ENCODE results near the gene ATG13. TPM values are rescaled to one million over a fixed set of nuclear protein-coding genes. Genes with fewer than 3 reads are reported as not detected.

ATG13 gene
- polyA plus RNA-seq, 2 donors, result 20.0 to 26.5 TPM

DNA sequence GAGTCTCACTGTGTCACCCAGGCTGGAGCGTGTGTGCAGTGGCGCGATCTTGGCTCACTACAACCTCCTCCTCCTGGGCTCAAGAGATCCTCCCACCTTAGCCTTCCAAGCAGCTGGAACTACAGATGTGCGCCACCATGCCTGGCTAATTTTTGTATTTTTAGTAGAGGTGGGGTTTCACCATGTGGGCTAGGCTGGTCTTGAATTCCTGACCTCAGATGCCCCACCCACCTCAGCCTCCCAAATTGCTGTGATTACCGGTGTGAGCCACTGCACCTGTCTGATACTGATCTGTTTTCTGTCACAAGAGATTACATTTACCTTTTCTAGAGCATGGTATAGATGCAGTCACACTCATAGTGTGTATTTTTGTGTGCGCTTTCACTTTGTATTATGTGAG lies 11.6 kb downstream of the ATG13 start:
- 90 to 97% methylated on average over 6 of the region's 6 CpGs for WGBS, 2 donors
- Histone ChIP-seq H3K36me3 (ENCODE audit: control insufficient read depth in 2 of 2, insufficient read depth in 2 of 2, low read length in 1 of 2) (peaks cover 0 to 9% of the 10 kb centered on the region in 2 donors), H3K4me3 (ENCODE audit: low read depth in 1 of 2, low read length in 2 of 2) (no peak overlapping the region), H3K27ac (ENCODE audit: low read depth in 2 of 2, low read length in 1 of 2) (no peak overlapping the region), H3K27me3 (ENCODE audit: control insufficient read depth in 1 of 2, insufficient read depth in 2 of 2, low read length in 2 of 2) (no peaks in the 10 kb centered on the region), H3K4me1 (ENCODE audit: control insufficient read depth in 2 of 2, insufficient read depth in 2 of 2, low read length in 1 of 2) (no peaks in the 10 kb centered on the region), H3K9me3 (ENCODE audit: control insufficient read depth in 2 of 2, insufficient read depth in 1 of 2, low read depth in 1 of 2, low read length in 1 of 2) (no peaks in the 10 kb centered on the region)

DNA sequence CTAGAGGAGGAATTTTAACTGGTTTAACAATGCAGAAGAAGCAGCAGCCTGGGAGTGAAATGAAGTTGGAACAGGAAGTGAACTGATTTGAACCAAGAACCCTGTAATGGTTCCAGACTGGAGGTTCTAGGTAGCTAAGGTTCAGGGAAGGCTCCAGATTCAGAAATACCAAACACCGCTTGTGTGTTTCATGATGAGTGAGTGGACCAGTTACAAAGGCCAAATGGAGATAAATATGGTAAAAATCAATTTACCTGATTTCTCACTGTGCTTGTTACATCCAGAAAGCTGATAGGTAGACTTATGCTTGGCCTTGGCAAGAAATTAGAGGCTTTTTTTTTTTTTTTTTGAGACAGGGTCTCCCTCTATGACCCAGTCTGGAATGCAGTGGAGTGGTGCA lies 12.9 kb downstream of the ATG13 start:
- Histone ChIP-seq H3K27me3 (ENCODE audit: control insufficient read depth in 1 of 2, insufficient read depth in 2 of 2, low read length in 2 of 2) (no peaks in the 10 kb centered on the region), H3K36me3 (ENCODE audit: control insufficient read depth in 2 of 2, insufficient read depth in 2 of 2, low read length in 1 of 2) (peaks cover 0 to 5% of the 10 kb centered on the region in 2 donors)
- WGBS, 2 donors, result 99 to 100% methylated on average over 1 of the region's 1 CpG

DNA sequence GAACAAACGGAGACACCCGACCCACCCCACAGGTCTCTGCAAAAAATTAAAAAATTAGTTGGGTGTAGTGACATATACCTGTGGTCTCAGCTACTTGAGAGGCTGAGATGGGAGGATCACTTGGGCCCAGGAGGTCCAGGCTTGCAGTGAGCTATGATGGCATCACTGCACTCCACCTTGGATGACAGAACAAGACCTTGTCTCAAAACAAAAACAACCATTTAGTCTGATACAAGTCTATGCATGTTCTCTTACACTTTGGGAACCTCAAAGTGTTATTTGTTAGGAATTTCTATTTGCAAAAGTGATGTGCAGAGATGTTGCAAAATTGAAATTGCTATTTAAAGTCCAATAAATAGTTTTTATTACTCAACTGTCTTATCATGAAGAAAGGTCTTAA lies 14.3 kb downstream of the ATG13 start:
- no peaks in the 10 kb centered on the region for H3K9me3 ChIP-seq (ENCODE audit: control insufficient read depth in 2 of 2, insufficient read depth in 1 of 2, low read depth in 1 of 2, low read length in 1 of 2)
- no peak overlapping the region for H3K27ac ChIP-seq (ENCODE audit: low read depth in 2 of 2, low read length in 1 of 2)
- WGBS, 2 donors, result 86 to 95% methylated on average over 2 of the region's 2 CpGs
- H3K4me1 ChIP-seq (ENCODE audit: control insufficient read depth in 2 of 2, insufficient read depth in 2 of 2, low read length in 1 of 2), result no peaks in the 10 kb centered on the region
- H3K4me3 ChIP-seq (ENCODE audit: low read depth in 1 of 2, low read length in 2 of 2), result no peak overlapping the region
- H3K36me3 ChIP-seq (ENCODE audit: control insufficient read depth in 2 of 2, insufficient read depth in 2 of 2, low read length in 1 of 2), result peaks cover 0 to 5% of the 10 kb centered on the region in 2 donors
- H3K27me3 ChIP-seq (ENCODE audit: control insufficient read depth in 1 of 2, insufficient read depth in 2 of 2, low read length in 2 of 2), result no peaks in the 10 kb centered on the region

More for the DNA sequence above, 12.9 kb downstream of the ATG13 start:
- H3K9me3 ChIP-seq (ENCODE audit: control insufficient read depth in 2 of 2, insufficient read depth in 1 of 2, low read depth in 1 of 2, low read length in 1 of 2), result no peaks in the 10 kb centered on the region
- H3K4me1 ChIP-seq (ENCODE audit: control insufficient read depth in 2 of 2, insufficient read depth in 2 of 2, low read length in 1 of 2), result no peaks in the 10 kb centered on the region
- no peak overlapping the region for H3K4me3 ChIP-seq (ENCODE audit: low read depth in 1 of 2, low read length in 2 of 2)
- H3K27ac ChIP-seq (ENCODE audit: low read depth in 2 of 2, low read length in 1 of 2), result no peak overlapping the region

DNA sequence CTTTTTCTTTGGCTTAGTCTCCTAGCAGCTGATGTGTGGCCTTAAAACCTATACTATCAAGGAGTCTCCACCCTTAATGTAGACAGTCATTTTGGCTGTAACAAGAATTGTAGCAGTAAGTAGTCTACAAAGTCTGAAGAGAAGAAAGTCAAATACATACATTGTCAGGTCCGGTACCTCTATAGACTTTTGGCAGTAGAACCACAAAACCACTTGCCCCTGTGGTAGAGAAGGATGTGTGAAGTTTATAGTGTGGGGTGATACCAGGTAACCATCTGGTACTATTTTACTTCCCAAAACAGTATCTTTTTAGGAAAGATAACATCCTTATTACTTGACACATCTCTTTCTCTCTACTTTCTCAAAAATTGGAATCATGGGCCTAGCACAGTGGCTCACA lies 15.1 kb downstream of the ATG13 start:
- Histone ChIP-seq H3K27me3 (ENCODE audit: control insufficient read depth in 1 of 2, insufficient read depth in 2 of 2, low read length in 2 of 2) (no peaks in the 10 kb centered on the region), H3K9me3 (ENCODE audit: control insufficient read depth in 2 of 2, insufficient read depth in 1 of 2, low read depth in 1 of 2, low read length in 1 of 2) (no peaks in the 10 kb centered on the region), H3K4me3 (ENCODE audit: low read depth in 1 of 2, low read length in 2 of 2) (no peak overlapping the region), H3K4me1 (ENCODE audit: control insufficient read depth in 2 of 2, insufficient read depth in 2 of 2, low read length in 1 of 2) (no peaks in the 10 kb centered on the region), H3K36me3 (ENCODE audit: control insufficient read depth in 2 of 2, insufficient read depth in 2 of 2, low read length in 1 of 2) (peaks cover 0 to 5% of the 10 kb centered on the region in 2 donors), H3K27ac (ENCODE audit: low read depth in 2 of 2, low read length in 1 of 2) (no peak overlapping the region)
- 89 to 97% methylated on average over 1 of the region's 1 CpG for WGBS, 2 donors

DNA sequence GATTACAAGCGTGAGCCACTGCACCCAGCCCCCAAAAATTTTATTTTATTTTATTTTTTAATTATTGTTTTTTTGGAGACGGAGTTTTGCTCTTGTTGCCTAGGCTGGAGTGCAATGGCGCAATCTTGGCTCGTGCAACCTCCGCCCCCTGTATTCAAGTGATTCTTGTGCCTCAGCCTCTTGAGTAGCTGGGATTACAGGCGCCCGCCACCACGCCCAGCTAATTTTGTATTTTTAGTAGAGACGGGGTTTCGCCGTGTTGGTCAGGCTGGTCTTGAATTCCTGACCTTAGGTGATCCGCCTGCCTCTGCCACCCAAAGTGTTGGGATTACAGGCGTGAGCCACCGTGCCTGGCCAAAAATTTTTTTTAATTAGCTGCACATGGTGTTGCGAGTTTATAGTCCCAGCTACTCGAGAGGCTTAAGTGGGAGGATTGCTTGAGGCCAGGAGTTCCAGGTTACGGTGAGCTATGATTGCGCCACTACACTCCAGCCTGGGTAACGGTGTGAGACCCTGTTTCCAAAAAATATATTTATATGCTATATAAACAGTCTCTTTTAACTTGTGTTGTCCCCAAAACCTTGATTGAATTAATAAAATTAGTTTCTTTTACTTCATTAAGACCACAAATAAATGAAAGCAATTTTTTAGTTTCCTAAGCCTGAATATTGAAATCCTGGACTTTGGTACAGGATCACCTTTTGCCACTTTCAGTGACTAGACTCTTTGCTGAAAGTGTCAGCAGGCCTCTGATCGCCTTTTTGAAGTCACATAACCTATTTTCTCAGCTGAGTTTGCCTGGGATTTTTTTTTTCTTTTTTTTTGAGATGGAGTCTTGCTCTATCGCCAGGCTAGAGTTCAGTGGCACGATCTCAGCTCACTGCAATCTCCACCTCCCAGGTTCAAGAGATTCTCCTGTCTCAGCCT lies 16.2 kb downstream of the ATG13 start:
- WGBS, 2 donors, result 94 to 96% methylated on average over 22 of the region's 22 CpGs
- peaks cover 0 to 5% of the 10 kb centered on the region in 2 donors for H3K36me3 ChIP-seq (ENCODE audit: control insufficient read depth in 2 of 2, insufficient read depth in 2 of 2, low read length in 1 of 2)

DNA sequence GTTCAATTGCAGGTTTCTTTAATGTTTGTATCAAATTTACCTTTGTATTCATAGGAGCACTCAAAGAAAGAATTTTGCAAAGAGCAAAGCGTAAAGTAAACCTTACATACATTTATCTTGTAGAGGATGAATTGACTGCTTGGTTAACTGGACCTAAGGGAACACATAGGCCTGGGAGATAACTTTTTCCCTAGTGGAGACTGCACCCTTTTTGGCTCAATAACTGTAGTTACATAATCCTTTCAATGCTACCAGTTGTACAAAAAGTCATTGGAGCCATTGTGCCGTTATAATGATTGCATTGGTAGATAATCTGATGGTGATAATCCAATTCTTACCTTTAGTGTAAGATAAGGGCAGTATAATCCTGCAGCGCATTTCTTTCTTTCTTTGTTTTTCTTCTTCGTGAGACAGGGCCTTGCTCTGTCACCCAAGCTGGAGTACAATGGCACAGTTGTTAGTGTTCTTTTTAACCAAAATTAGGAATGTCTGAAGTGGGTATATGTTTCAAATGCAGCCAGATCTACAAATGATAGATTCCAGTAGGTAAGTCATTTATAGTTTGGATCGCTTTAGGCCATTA lies 18.3 kb downstream of the ATG13 start:
- Histone ChIP-seq H3K27me3 (ENCODE audit: control insufficient read depth in 1 of 2, insufficient read depth in 2 of 2, low read length in 2 of 2) (no peaks in the 10 kb centered on the region), H3K9me3 (ENCODE audit: control insufficient read depth in 2 of 2, insufficient read depth in 1 of 2, low read depth in 1 of 2, low read length in 1 of 2) (no peaks in the 10 kb centered on the region), H3K27ac (ENCODE audit: low read depth in 2 of 2, low read length in 1 of 2) (no peak overlapping the region), H3K4me3 (ENCODE audit: low read depth in 1 of 2, low read length in 2 of 2) (no peak overlapping the region), H3K36me3 (ENCODE audit: control insufficient read depth in 2 of 2, insufficient read depth in 2 of 2, low read length in 1 of 2) (peaks cover 0 to 3% of the 10 kb centered on the region in 2 donors), H3K4me1 (ENCODE audit: control insufficient read depth in 2 of 2, insufficient read depth in 2 of 2, low read length in 1 of 2) (no peaks in the 10 kb centered on the region)
- WGBS, 2 donors, result 88 to 91% methylated on average over 5 of the region's 5 CpGs

More for the DNA sequence above, 16.2 kb downstream of the ATG13 start:
- H3K9me3 ChIP-seq (ENCODE audit: control insufficient read depth in 2 of 2, insufficient read depth in 1 of 2, low read depth in 1 of 2, low read length in 1 of 2), result no peaks in the 10 kb centered on the region
- H3K4me3 ChIP-seq (ENCODE audit: low read depth in 1 of 2, low read length in 2 of 2), result no peak overlapping the region
- H3K4me1 ChIP-seq (ENCODE audit: control insufficient read depth in 2 of 2, insufficient read depth in 2 of 2, low read length in 1 of 2), result no peaks in the 10 kb centered on the region
- no peaks in the 10 kb centered on the region for H3K27me3 ChIP-seq (ENCODE audit: control insufficient read depth in 1 of 2, insufficient read depth in 2 of 2, low read length in 2 of 2)
- no peak overlapping the region for H3K27ac ChIP-seq (ENCODE audit: low read depth in 2 of 2, low read length in 1 of 2)

DNA sequence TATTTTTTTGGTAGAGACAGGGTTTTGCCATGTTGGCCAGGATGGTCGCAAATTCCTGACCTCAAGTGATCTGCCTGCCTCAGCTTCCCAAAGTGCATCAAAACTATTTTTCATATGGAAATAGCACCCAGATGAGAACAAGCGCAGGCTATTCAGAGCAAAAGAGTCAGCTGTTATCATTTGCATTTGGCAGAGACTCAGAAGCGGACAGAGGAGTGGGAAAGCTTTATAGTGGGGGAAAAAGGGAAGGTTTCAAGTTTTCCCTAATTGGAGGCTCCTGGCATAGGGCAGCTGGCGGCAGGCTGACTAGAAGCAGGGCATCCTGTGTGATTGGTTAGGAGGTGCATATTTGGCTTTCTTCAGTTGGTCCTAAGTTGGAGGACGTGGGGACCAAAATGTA lies 20.2 kb downstream of the ATG13 start:
- Histone ChIP-seq H3K27ac (ENCODE audit: low read depth in 2 of 2, low read length in 1 of 2) (no peak overlapping the region), H3K36me3 (ENCODE audit: control insufficient read depth in 2 of 2, insufficient read depth in 2 of 2, low read length in 1 of 2) (peaks cover 0 to under 1% of the 10 kb centered on the region in 2 donors), H3K4me3 (ENCODE audit: low read depth in 1 of 2, low read length in 2 of 2) (no peak overlapping the region), H3K27me3 (ENCODE audit: control insufficient read depth in 1 of 2, insufficient read depth in 2 of 2, low read length in 2 of 2) (no peaks in the 10 kb centered on the region), H3K4me1 (ENCODE audit: control insufficient read depth in 2 of 2, insufficient read depth in 2 of 2, low read length in 1 of 2) (no peaks in the 10 kb centered on the region), H3K9me3 (ENCODE audit: control insufficient read depth in 2 of 2, insufficient read depth in 1 of 2, low read depth in 1 of 2, low read length in 1 of 2) (peaks cover 0 to 2% of the 10 kb centered on the region in 2 donors)
- 94 to 97% methylated on average over 5 of the region's 5 CpGs for WGBS, 2 donors

DNA sequence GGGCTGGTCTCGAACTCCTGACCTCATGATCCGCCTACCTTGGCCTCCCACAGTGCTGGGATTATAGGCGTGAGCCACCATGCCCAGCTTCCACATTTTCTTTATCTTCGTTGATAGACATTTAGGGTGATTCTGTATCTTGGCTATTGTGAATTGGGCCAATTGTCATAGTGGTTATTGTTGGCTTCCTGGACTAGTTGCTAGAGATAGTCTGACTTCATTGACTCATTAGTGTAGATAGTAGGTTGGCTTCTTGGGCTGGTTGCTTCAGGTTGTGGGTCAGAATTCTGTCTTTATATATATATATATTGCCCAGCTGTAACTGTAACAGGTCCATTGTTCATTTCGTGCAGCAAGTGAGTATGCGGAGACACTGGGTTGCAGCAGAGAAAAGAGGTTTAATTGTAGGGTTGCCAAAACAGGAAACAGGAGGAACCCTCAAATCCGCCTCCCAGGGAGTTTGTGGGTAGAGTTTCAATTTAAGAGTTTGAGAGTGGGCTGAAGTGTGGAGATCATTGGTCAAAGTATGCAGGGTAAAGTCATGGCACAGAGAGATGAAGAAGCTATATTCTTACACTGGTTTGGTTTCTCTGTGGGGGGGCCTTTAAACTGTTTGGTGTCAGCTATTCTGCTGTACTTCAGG lies 22.0 kb downstream of the ATG13 start:
- WGBS, 2 donors, result 96 to 97% methylated on average over 7 of the region's 7 CpGs
- H3K4me1 ChIP-seq (ENCODE audit: control insufficient read depth in 2 of 2, insufficient read depth in 2 of 2, low read length in 1 of 2), result no peaks in the 10 kb centered on the region
- H3K27ac ChIP-seq (ENCODE audit: low read depth in 2 of 2, low read length in 1 of 2), result no peak overlapping the region
- no peaks in the 10 kb centered on the region for H3K27me3 ChIP-seq (ENCODE audit: control insufficient read depth in 1 of 2, insufficient read depth in 2 of 2, low read length in 2 of 2)
- no peak overlapping the region for H3K4me3 ChIP-seq (ENCODE audit: low read depth in 1 of 2, low read length in 2 of 2)
- no peaks in the 10 kb centered on the region for H3K36me3 ChIP-seq (ENCODE audit: control insufficient read depth in 2 of 2, insufficient read depth in 2 of 2, low read length in 1 of 2)
- H3K9me3 ChIP-seq (ENCODE audit: control insufficient read depth in 2 of 2, insufficient read depth in 1 of 2, low read depth in 1 of 2, low read length in 1 of 2), result peaks cover 0 to 2% of the 10 kb centered on the region in 2 donors

DNA sequence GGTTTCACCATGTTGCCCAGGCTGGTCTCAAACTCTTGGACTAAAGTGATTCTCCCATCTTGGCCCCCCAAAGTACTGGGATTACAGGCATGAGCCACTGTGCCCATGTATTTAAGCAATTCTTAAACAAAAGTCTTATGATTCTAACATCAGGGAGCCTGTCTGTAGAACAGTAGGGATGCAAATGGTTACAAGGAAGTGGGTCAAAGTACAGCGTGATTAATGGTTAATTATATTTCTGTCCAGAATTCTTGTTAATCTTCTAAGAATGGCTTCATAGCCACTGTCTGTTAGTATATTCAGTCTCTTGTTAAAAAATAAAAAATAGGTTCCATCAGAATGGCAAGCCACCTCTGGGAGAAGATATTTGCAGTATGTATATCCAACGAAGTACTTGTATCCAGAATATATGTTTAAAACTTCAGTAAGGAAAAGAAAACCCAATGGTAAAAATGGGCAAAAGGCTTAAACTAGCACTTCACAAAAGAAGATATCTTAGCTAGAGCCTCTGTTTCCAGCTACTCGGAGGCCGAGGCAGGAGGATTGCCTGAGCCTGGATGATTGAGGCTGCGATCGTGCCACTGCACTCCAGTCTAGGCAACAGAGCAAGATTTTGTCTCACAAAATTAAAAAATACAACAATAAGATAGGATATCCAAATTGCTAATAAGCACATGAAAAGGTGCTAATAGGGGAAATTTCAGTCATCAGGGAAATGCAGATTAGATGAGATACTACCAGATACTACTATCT lies 22.9 kb downstream of the ATG13 start:
- H3K36me3 ChIP-seq (ENCODE audit: control insufficient read depth in 2 of 2, insufficient read depth in 2 of 2, low read length in 1 of 2), result no peaks in the 10 kb centered on the region
- no peaks in the 10 kb centered on the region for H3K4me1 ChIP-seq (ENCODE audit: control insufficient read depth in 2 of 2, insufficient read depth in 2 of 2, low read length in 1 of 2)
- no peak overlapping the region for H3K4me3 ChIP-seq (ENCODE audit: low read depth in 1 of 2, low read length in 2 of 2)
- peaks cover 0 to 2% of the 10 kb centered on the region in 2 donors for H3K9me3 ChIP-seq (ENCODE audit: control insufficient read depth in 2 of 2, insufficient read depth in 1 of 2, low read depth in 1 of 2, low read length in 1 of 2)
- no peaks in the 10 kb centered on the region for H3K27me3 ChIP-seq (ENCODE audit: control insufficient read depth in 1 of 2, insufficient read depth in 2 of 2, low read length in 2 of 2)
- H3K27ac ChIP-seq (ENCODE audit: low read depth in 2 of 2, low read length in 1 of 2), result no peak overlapping the region
- WGBS, 2 donors, result 89 to 97% methylated on average over 6 of the region's 6 CpGs

All from esophagus (tissue), 2 donors.